Measurements from ENCODE around the gene POLE2. TPM values are rescaled to one million over a fixed set of nuclear protein-coding genes. Genes with fewer than 3 reads are reported as not detected.
A peak's percentile ranks its signal among the peaks of the same experiment; 100 is the strongest.

The POLE2 gene
- total RNA-seq, 1 donor from 2014 or later: 1.8 TPM

DNA sequence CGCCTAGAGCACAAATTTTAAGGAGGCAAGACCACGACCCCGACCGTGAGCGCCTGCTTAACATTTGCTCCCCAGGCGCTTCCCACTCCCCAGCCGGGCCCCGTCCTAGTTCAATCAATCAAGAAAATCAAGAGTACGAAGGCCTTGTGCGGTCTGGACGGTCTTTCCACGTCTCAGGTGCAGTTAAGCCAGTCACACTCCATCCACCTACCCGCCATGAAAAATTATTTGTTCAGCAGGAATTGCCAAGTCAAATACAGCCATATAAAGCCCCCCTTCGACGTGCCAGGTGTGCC is 89.9 kb downstream of the POLE2 start:
- no peak for FAIRE-seq
- Histone ChIP-seq H3K27me3 (ENCODE audit: control insufficient read depth, insufficient read depth, low read length) (no peaks in the 10 kb centered on the region), H3K4me3 (ENCODE audit: low read depth, low read length) (peak overlapping the region; percentile 70), H3K36me3 (ENCODE audit: control insufficient read depth, insufficient read depth, low read length) (no peaks in the 10 kb centered on the region)
- DNase-seq (ENCODE audit: low read depth): no peak
- TF ChIP-seq, protein P1, sequence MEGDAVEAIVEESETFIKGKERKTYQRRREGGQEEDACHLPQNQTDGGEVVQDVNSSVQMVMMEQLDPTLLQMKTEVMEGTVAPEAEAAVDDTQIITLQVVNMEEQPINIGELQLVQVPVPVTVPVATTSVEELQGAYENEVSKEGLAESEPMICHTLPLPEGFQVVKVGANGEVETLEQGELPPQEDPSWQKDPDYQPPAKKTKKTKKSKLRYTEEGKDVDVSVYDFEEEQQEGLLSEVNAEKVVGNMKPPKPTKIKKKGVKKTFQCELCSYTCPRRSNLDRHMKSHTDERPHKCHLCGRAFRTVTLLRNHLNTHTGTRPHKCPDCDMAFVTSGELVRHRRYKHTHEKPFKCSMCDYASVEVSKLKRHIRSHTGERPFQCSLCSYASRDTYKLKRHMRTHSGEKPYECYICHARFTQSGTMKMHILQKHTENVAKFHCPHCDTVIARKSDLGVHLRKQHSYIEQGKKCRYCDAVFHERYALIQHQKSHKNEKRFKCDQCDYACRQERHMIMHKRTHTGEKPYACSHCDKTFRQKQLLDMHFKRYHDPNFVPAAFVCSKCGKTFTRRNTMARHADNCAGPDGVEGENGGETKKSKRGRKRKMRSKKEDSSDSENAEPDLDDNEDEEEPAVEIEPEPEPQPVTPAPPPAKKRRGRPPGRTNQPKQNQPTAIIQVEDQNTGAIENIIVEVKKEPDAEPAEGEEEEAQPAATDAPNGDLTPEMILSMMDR (IDR thresholded peaks at IDR 0.05; ENCODE audit: insufficient read depth, low read length, severe bottlenecking): no peak

DNA sequence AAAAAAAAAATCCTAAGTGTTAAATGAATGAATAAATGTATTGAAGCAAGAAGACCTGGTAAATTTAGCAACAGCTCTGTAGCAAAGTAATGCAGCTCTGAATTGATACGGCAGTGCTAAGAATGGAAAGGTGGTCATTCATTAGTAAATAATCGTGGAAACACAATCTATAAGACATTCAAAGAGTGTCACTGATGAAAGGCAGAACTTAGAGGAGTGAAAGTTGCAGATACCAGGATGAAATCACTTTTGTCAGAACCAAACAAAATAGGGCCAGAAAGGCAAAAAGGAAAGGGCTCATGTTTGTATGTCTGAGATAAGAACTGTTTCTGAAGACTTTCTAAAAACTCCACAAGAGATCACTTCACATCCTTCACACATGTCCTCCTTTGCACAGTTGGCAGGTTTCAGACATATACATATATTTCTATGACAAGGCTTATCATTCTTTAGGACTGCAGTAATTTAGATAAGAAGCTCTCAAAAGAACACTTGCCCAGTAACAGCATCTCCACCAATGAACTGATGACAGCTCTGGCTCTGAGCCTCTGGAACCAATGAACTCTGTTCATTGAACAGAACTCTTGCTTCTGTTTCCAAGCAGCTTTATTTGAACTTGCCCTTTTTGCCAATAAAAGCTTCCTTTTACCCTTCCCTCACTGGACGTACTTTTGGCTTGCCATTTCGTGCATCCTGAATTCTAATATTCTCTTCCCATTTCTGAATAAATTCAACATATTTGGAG is 93.5 kb downstream of the POLE2 start:
- FAIRE-seq (no peak), DNase-seq (ENCODE audit: low read depth) (peak; percentile 43)
- TF ChIP-seq, protein P1 (IDR thresholded peaks at IDR 0.05; ENCODE audit: insufficient read depth, low read length, severe bottlenecking): no peak
- H3K27me3 ChIP-seq (ENCODE audit: control insufficient read depth, insufficient read depth, low read length): no peaks in the 10 kb centered on the region
- H3K36me3 ChIP-seq (ENCODE audit: control insufficient read depth, insufficient read depth, low read length): no peaks in the 10 kb centered on the region
- H3K4me3 ChIP-seq (ENCODE audit: low read depth, low read length): no peak overlapping the region

Other genes with a start within 250 kb of the POLE2 start
- gene RPS29, start 101.8 kb downstream of the POLE2 start, total RNA-seq: 1,155 and 1,758 TPM in 2 replicates
- gene LRR1, start 89.3 kb downstream of the POLE2 start, total RNA-seq: 7.1 and 12.3 TPM in 2 replicates
- gene RPL36AL, start 67.6 kb downstream of the POLE2 start, total RNA-seq: 337 and 345 TPM in 2 replicates
- gene MGAT2, start 67.4 kb downstream of the POLE2 start, total RNA-seq: 32.5 and 45.0 TPM in 2 replicates
- gene DNAAF2, start 53.0 kb downstream of the POLE2 start, total RNA-seq: 8.3 and 10.8 TPM in 2 replicates
- 0.90 and 1.1 TPM in 2 replicates for gene KLHDC1, start 4.9 kb upstream of the POLE2 start, total RNA-seq
- 57.6 and 72.7 TPM in 2 replicates for gene KLHDC2, start 79.9 kb upstream of the POLE2 start, total RNA-seq
- gene NEMF, start 164.6 kb upstream of the POLE2 start, total RNA-seq: 30.3 and 45.8 TPM in 2 replicates
- 83.2 and 90.0 TPM in 2 replicates for gene ARF6, start 204.9 kb upstream of the POLE2 start, total RNA-seq

Data from bronchial epithelial cell (primary cell).